Adrenal gland (tissue), 5 donors: Measurements from ENCODE around the gene SPEM2.

Experiments used
- CTCF ChIP-seq, 6 experiments: fragments of 450-650 bp in 4 of 6; fragments of 200-600 bp in 2 of 6; sonication (generic) in 1 of 6; IDR thresholded peaks; 1 replicate in 5 of 6; 2 replicates in 1 of 6; pipeline versions ENCODE4 v1.5.1 to v1.8.0; 2016 to 2021; ENCODE audit warnings: antibody characterized with exemption in 6 of 6, mild to moderate bottlenecking in 2 of 6, moderate library complexity in 1 of 6
- POLR2A ChIP-seq, 2 donors: fragments of 450-650 bp; IDR thresholded peaks; one replicate each; pipeline ENCODE4 v1.6.1; 2017; ENCODE audit warnings: antibody characterized with exemption in 2 of 2, mild to moderate bottlenecking in 2 of 2, moderate library complexity in 1 of 2
- donor health status: DM: no; HTN: no; CAD: no.

DNA sequence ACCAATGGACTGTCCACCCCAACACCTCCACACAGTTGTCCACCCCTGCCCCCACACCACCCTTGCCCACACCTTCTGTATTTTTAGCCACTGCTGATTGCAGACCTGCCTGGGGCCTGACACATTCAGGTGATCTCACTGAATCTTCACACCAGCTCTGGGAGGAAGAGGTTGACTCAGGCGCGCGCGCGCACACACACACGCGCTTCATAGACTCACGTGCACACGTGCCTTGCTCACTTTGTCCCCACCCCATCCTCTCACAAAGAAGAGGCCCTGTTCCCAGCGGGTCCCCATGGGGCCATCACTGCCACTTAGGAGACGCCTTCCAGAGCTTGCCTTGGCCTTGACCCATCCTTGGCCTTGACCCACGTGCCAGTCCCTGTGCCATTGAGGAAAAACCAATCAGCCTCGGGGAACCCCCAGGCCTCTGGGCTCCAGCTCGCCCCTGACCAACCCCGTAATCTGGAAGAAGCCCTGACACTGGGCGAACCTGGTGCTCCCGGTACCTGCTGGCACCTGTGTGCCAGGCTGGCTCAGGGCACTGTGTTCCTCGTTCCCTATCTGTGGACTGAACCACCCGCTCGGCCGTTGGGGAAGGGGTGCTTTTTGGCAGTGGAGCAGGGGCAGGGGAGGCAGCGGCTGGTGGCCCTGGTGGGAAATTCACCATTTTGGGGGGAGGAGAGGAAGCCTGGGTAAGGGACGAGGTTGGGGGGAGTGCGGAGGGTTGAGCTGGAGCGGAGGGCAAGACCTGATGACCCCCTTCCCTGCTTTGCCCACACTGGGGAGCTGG is 14.6 kb upstream of the SPEM2 start:
- TF ChIP-seq POLR2A (IDR thresholded peaks at IDR 0.05) = no peak
- TF ChIP-seq CTCF (IDR thresholded peaks at IDR 0.05) = no peak
